Activated CD8-positive, alpha-beta T cell treated with anti-CD3 and anti-CD28 coated beads for 36 hours (primary cell): Measurements from ENCODE around the gene IL22. TPM values are rescaled to one million over a fixed set of nuclear protein-coding genes. Genes with fewer than 3 reads are reported as not detected.

ENCODE experiments used
- ATAC-seq: fragments of 200-7000 bp; cut with Tn5 transposase; one replicate; pipeline ENCODE4 v1.10.0; 2021; ENCODE audit warnings: mild to moderate bottlenecking, moderate library complexity
- CTCF ChIA-PET: fragments of 350-600 bp; sonication (Branson Sonifier 250); formaldehyde crosslinking; loops from one replicate; lab custom pipeline; 2021; ENCODE audit warnings: antibody characterized with exemption; lab: Charles Lee
- POLR2A ChIA-PET: fragments of 350-600 bp; sonication (Branson Sonifier 250); formaldehyde crosslinking; loops from one replicate; lab custom pipeline; 2021; ENCODE audit warnings: antibody characterized with exemption; lab: Charles Lee
- DNase-seq: peaks from one replicate; pipeline ENCODE4 v3.0.0-alpha.2; 2020
- H3K27ac Mint-ChIP-seq: one replicate; pipeline ENCODE4 v1.8.0; 2021; ENCODE audit warnings: mild to moderate bottlenecking, mixed read lengths
- H3K27me3 Mint-ChIP-seq: one replicate; pipeline ENCODE4 v1.8.0; 2021; ENCODE audit warnings: mixed read lengths
- H3K36me3 Mint-ChIP-seq: one replicate; pipeline ENCODE4 v1.8.0; 2021; ENCODE audit warnings: low read depth, mixed read lengths
- H3K4me1 Mint-ChIP-seq: one replicate; pipeline ENCODE4 v1.8.0; 2021; ENCODE audit warnings: low read depth, mixed read lengths
- H3K4me3 Mint-ChIP-seq: one replicate; pipeline ENCODE4 v1.8.0; 2021; ENCODE audit warnings: mild to moderate bottlenecking, moderate library complexity, mixed read lengths
- H3K9me3 Mint-ChIP-seq: one replicate; pipeline ENCODE4 v1.8.0; 2021; ENCODE audit warnings: mixed read lengths
- CTCF ChIP-seq: fragments of 200-600 bp; IDR thresholded peaks from one replicate; pipeline ENCODE4 v1.8.0; 2022; ENCODE audit warnings: antibody characterized with exemption, mild to moderate bottlenecking
- intact Hi-C: fragments of 100-400 bp; cut with micrococcal nuclease; formaldehyde crosslinking; loops from one replicate; pipeline ENCODE4 v1.10.0; 2022
- total RNA-seq, 2 experiments: library from RNA; stranded (reverse); gene quantifications; one replicate each; pipeline ENCODE4 v1.2.3, GENCODE V29; 2021

The IL22 gene
- total RNA-seq, 2 experiments from 2014 or later = not detected

- no peaks in the 10 kb centered on the region for H3K36me3 Mint-ChIP-seq
- ATAC-seq (no peak), DNase-seq (no peak)
- no peaks in the 10 kb centered on the region for H3K27me3 Mint-ChIP-seq
- no peak for TF ChIP-seq CTCF
- intact Hi-C loops = no loop called here
- peaks cover 11% of the 10 kb centered on the region for H3K4me1 Mint-ChIP-seq
- ChIA-PET POLR2A (interaction anchor here (0.6 to 1.7 kb wide), 4 partner anchors 11 to 235 kb away, joined by 3 to 4 read pairs (median 3); partner anchors contain the start of gene MDM1), CTCF (interaction anchor here (1.2 to 6.1 kb wide), 9 partner anchors 12 to 185 kb away, joined by 3 to 146 read pairs (median 21); partner anchors contain the start of gene IFNG)
- no peak overlapping the region for H3K4me3 Mint-ChIP-seq
- no peak overlapping the region for H3K27ac Mint-ChIP-seq
- no peaks in the 10 kb centered on the region for H3K9me3 Mint-ChIP-seq
Measured at GRCh38 chr12:68224613-68225285, 28.7 kb downstream of the IL22 start.

- peak overlapping the region; percentile 20 for H3K4me3 Mint-ChIP-seq
- CTCF ChIA-PET = interaction anchor here (0.6 to 6.1 kb wide), 63 partner anchors 10 to 500 kb away, joined by 3 to 146 read pairs (median 5); partner anchors contain the start of genes IFNG, IL22 and MDM1
- POLR2A ChIA-PET = interaction anchor here (1.1 to 1.8 kb wide), 3 partner anchors 13 to 94 kb away, joined by 4 to 5 read pairs (median 4); no protein-coding TSS in a partner anchor
- peak; percentile 86 for DNase-seq
- intact Hi-C loops = loop anchor here (1.0 kb wide), 1 partner anchor 94 kb away; no protein-coding TSS in a partner anchor
- peaks cover 2% of the 10 kb centered on the region for H3K27me3 Mint-ChIP-seq
- peaks cover 11% of the 10 kb centered on the region for H3K4me1 Mint-ChIP-seq
- TF ChIP-seq CTCF = peak; percentile 96
- H3K36me3 Mint-ChIP-seq = no peaks in the 10 kb centered on the region
- peak; percentile 92 for ATAC-seq
- H3K27ac Mint-ChIP-seq = peak overlapping the region; percentile 53
- H3K9me3 Mint-ChIP-seq = no peaks in the 10 kb centered on the region
Measured at GRCh38 chr12:68223067-68223747, 30.2 kb downstream of the IL22 start.

- TF ChIP-seq CTCF = no peak
- no peaks in the 10 kb centered on the region for H3K36me3 Mint-ChIP-seq
- CTCF ChIA-PET = interaction anchor here (0.6 to 6.1 kb wide), 46 partner anchors 10 to 564 kb away, joined by 3 to 146 read pairs (median 6); partner anchors contain the start of genes IFNG and IL22
- no peak overlapping the region for H3K4me3 Mint-ChIP-seq
- H3K27ac Mint-ChIP-seq = no peak overlapping the region
- H3K9me3 Mint-ChIP-seq = no peaks in the 10 kb centered on the region
- peaks cover 5% of the 10 kb centered on the region for H3K27me3 Mint-ChIP-seq
- DNase-seq = no peak
- H3K4me1 Mint-ChIP-seq = peaks cover 11% of the 10 kb centered on the region
- intact Hi-C loops = no loop called here
- no peak for ATAC-seq
- POLR2A ChIA-PET = interaction anchor here (1.1 to 1.8 kb wide), 2 partner anchors 72 to 95 kb away, joined by 4 to 5 read pairs; no protein-coding TSS in a partner anchor
Measured at GRCh38 chr12:68222326-68222725, 31.1 kb downstream of the IL22 start.

GRCh38 chr12:68221497-68221896, 31.9 kb downstream of the IL22 start:
- POLR2A ChIA-PET = no interaction called here
- no peaks in the 10 kb centered on the region for H3K9me3 Mint-ChIP-seq
- TF ChIP-seq CTCF = no peak
- no peaks in the 10 kb centered on the region for H3K36me3 Mint-ChIP-seq
- peaks cover 11% of the 10 kb centered on the region for H3K4me1 Mint-ChIP-seq
- CTCF ChIA-PET = interaction anchor here (1.3 to 6.1 kb wide), 6 partner anchors 9 to 182 kb away, joined by 4 to 146 read pairs (median 15); no protein-coding TSS in a partner anchor
- ATAC-seq = no peak
- H3K4me3 Mint-ChIP-seq = no peak overlapping the region
- intact Hi-C loops = no loop called here
- peaks cover 5% of the 10 kb centered on the region for H3K27me3 Mint-ChIP-seq
- DNase-seq = no peak
- H3K27ac Mint-ChIP-seq = no peak overlapping the region
